ENCODE measurements around the gene OTX1. TPM values are rescaled to one million over a fixed set of nuclear protein-coding genes. Genes with fewer than 3 reads are reported as not detected.

OTX1 gene
- total and polyA plus RNA-seq, 10 of the 15 experiments (the other 5 are each of a cell fraction or from before 2014, with no cell fraction given): 0.04 to 0.67 (median 0.23) TPM; not detected in 2

- Histone ChIP-seq H3K27ac (ENCODE audit: control insufficient read depth, insufficient read depth) (no peak overlapping the region), H3K36me3 (ENCODE audit: control insufficient read depth in 2 of 2, insufficient read depth in 2 of 2, low read length in 1 of 2) (no peaks in the 10 kb centered on the region), H3K9ac (ENCODE audit: control insufficient read depth, insufficient read depth, low read length) (no peak overlapping the region), H3K4me2 (ENCODE audit: control insufficient read depth, insufficient read depth) (no peak overlapping the region), H3K27me3 (replicated peaks in 1 of 2; ENCODE audit: control insufficient read depth in 2 of 2, insufficient read depth in 2 of 2, low read length in 1 of 2) (no peaks in the 10 kb centered on the region), H3K4me3 (no peak overlapping the region), H3K79me2 (ENCODE audit: control insufficient read depth, insufficient read depth, low read length) (no peaks in the 10 kb centered on the region), H2AFZ (ENCODE audit: control insufficient read depth, low read depth, low read length) (no peak overlapping the region), H4K20me1 (ENCODE audit: control insufficient read depth, insufficient read depth) (no peaks in the 10 kb centered on the region), H3K9me3 (replicated peaks; ENCODE audit: control insufficient read depth, insufficient read depth, low read length) (no peaks in the 10 kb centered on the region), H3K4me1 (ENCODE audit: control insufficient read depth, insufficient read depth, low read length) (no peaks in the 10 kb centered on the region)
- ChIA-PET CTCF (no interaction called here), SMC1A (ENCODE audit: uncharacterized antibody, unreplicated experiment) (interaction anchor here (0.9 kb wide), 1 partner anchor 49 kb away, joined by 3 read pairs; no protein-coding TSS in a partner anchor), RAD21 (ENCODE audit: unreplicated experiment) (no interaction called here), POLR2A (no interaction called here)
- DNase-seq (ENCODE audit: low read depth, low spot score) (no peak), ATAC-seq (no peak), FAIRE-seq (no peak)
- in situ Hi-C loops (cut with MboI) (no loop called here), intact Hi-C loops (cut with micrococcal nuclease; ENCODE audit: unreplicated experiment) (loop anchor here (10.0 kb wide), 1 partner anchor 359 kb away; no protein-coding TSS in a partner anchor)
- 31% methylated on average over 3 of the region's 3 CpGs for WGBS (ENCODE audit: insufficient coverage, insufficient replicate concordance, low lambda C conversion rate, missing lambda C conversion rate)
- TF ChIP-seq SREBF1 (IDR thresholded peaks at IDR 0.05; ENCODE audit: low read length): no peak
- TF ChIP-seq ZNF384 (IDR thresholded peaks at IDR 0.05; ENCODE audit: borderline replicate concordance, low read depth, low read length): no peak
- TF ChIP-seq HDGF (IDR thresholded peaks at IDR 0.05): no peak
- TF ChIP-seq NR2C2 (IDR thresholded peaks at IDR 0.05; ENCODE audit: borderline replicate concordance, control insufficient read depth, insufficient read length, low read depth): no peak
- no peak for TF ChIP-seq MTA2 (IDR thresholded peaks at IDR 0.05; ENCODE audit: low read depth)
- no peak for TF ChIP-seq ZNF622 (IDR thresholded peaks at IDR 0.05)
- no peak for TF ChIP-seq TBL1XR1 (IDR thresholded peaks at IDR 0.05; ENCODE audit: low read depth, low read length)
- TF ChIP-seq EED (IDR thresholded peaks at IDR 0.05; ENCODE audit: low read depth): no peak
- TF ChIP-seq CUX1 (IDR thresholded peaks at IDR 0.05; ENCODE audit: insufficient replicate concordance, low read depth, low read length): no peak
- no peak for TF ChIP-seq RELB (IDR thresholded peaks at IDR 0.05; ENCODE audit: low read depth)
- no peak for TF ChIP-seq SMAD1 (IDR thresholded peaks at IDR 0.05; ENCODE audit: low read depth, partially characterized antibody)
- no peak for TF ChIP-seq MYC (IDR thresholded peaks at IDR 0.05; ENCODE audit: insufficient read depth, insufficient read length, insufficient replicate concordance, low read length, severe bottlenecking)
- no peak for TF ChIP-seq IRF4 (IDR thresholded peaks at IDR 0.05; ENCODE audit: low read depth, low read length)
- no peak for TF ChIP-seq RAD51 (IDR thresholded peaks at IDR 0.05)
- TF ChIP-seq TARDBP (IDR thresholded peaks at IDR 0.05; ENCODE audit: borderline replicate concordance): no peak
- TF ChIP-seq TCF3 (IDR thresholded peaks at IDR 0.05; ENCODE audit: borderline replicate concordance, insufficient read depth, low read depth, low read length): no peak
- TF ChIP-seq LARP7 (IDR thresholded peaks at IDR 0.05): no peak
- no peak for TF ChIP-seq BCL3 (IDR thresholded peaks at IDR 0.05; ENCODE audit: borderline replicate concordance, insufficient read depth, low read depth, low read length, poor library complexity, severe bottlenecking)
- BruUV-seq (replicated peaks): no TSS peak
Observed at GRCh38 chr2:63066265-63066664, 15.6 kb downstream of the OTX1 start.
